Measurements from ENCODE around the gene ARHGAP23. TPM values are rescaled to one million over a fixed set of nuclear protein-coding genes. Genes with fewer than 3 reads are reported as not detected.
A peak's percentile ranks its signal among the peaks of the same experiment; 100 is the strongest.

The ARHGAP23 gene
- total and polyA plus RNA-seq, 2 experiments from 2014 or later = 21.4 to 150 TPM

- peak overlapping the region; percentile 87 for H3K4me3 ChIP-seq
- TF ChIP-seq ETS1 (IDR thresholded peaks at IDR 0.05) (no peak), ZNF462 (CRISPR knock-in tag; IDR thresholded peaks at IDR 0.05) (no peak), EZH2 (IDR thresholded peaks at IDR 0.05; ENCODE audit: low read depth, unreplicated experiment) (no peak), REST (IDR thresholded peaks at IDR 0.05; ENCODE audit: unreplicated experiment) (no peak)
- H3K9me2 ChIP-seq (ENCODE audit: insufficient read depth) = no peaks in the 10 kb centered on the region
- DNase-seq (ENCODE audit: low spot score) = peak; percentile 72
- peaks cover 51% of the 10 kb centered on the region for H3K4me1 ChIP-seq (ENCODE audit: insufficient read depth)
- H3F3A ChIP-seq (replicated peaks; ENCODE audit: low read depth) = peaks cover 14% of the 10 kb centered on the region; the same call in 1 of the 2 replicates
- H3K4me1 Mint-ChIP-seq = peaks cover 68% of the 10 kb centered on the region
- H3K79me2 ChIP-seq (replicated peaks; ENCODE audit: insufficient read depth) = peaks cover 74% of the 10 kb centered on the region
- peaks cover 13% of the 10 kb centered on the region; the same call in 2 of the 3 replicates for H3K36me3 Mint-ChIP-seq (ENCODE audit: low read depth)
- H3K9me3 Mint-ChIP-seq = no peaks in the 10 kb centered on the region; the same call in 2 of the 3 replicates
- ATAC-seq = peak; percentile 69
- peak overlapping the region; percentile 94 for H3K4me2 ChIP-seq
- no peak overlapping the region for H3K27ac Mint-ChIP-seq
- no peaks in the 10 kb centered on the region for H3K36me3 ChIP-seq (ENCODE audit: insufficient read depth)
- H3K27ac ChIP-seq (ENCODE audit: low read depth) = no peak overlapping the region
- peaks cover 18% of the 10 kb centered on the region for H3K27me3 Mint-ChIP-seq (ENCODE audit: insufficient read depth, low read depth, poor library complexity)
- H2AFZ ChIP-seq = no peak overlapping the region
- H3K27me3 ChIP-seq (ENCODE audit: insufficient read depth) = no peaks in the 10 kb centered on the region
- H3K4me3 Mint-ChIP-seq = peak overlapping the region; percentile 70
- H4K20me1 ChIP-seq (replicated peaks; ENCODE audit: insufficient read depth) = peaks cover 15% of the 10 kb centered on the region
Observed at GRCh38 chr17:38428643-38429371, 543 bp downstream of the ARHGAP23 start.

Data from GM23338 (cell line).